SK-N-SH (cell line): Measurements from ENCODE around the gene PTBP1. TPM values are rescaled to one million over a fixed set of nuclear protein-coding genes. Genes with fewer than 3 reads are reported as not detected.
A peak's percentile ranks its signal among the peaks of the same experiment; 100 is the strongest.

Experiments used
- CTCF ChIA-PET: fragments of 300-600, 350-600 bp; formaldehyde crosslinking; extraction: SDS; loops from one replicate; lab custom pipeline; 2021; lab: Yijun Ruan, JAX
- POLR2A ChIA-PET: fragments of 350-600 bp; sonication (Branson Sonifier 250); formaldehyde crosslinking; extraction: SDS; loops from one replicate; lab custom pipeline; 2020; ENCODE audit warnings: antibody characterized with exemption, inconsistent platforms; lab: Yijun Ruan, JAX
- DNase-seq: peaks from one replicate; pipeline ENCODE4 v3.0.0; 2012
- H2AFZ ChIP-seq: fragments of 200-600 bp; sonication (generic); 2 replicates; pipeline ENCODE4 v1.8.1; 2016; ENCODE audit warnings: antibody characterized with exemption, mild to moderate bottlenecking, low read depth
- H3F3A ChIP-seq: fragments of 200-600 bp; sonication (generic); replicated peaks from 2 replicates; pipeline ENCODE3; 2016; ENCODE audit warnings: antibody characterized with exemption, mild to moderate bottlenecking; ENCODE audit not compliant: insufficient read depth
- H3K27ac ChIP-seq, 2 experiments: fragments of 200-500 bp in 1 of 2; fragments of 200-600 bp in 1 of 2; sonication (Bioruptor generic) in 1 of 2; sonication (generic), shearing (Covaris generic) in 1 of 2; 2 replicates each; pipeline versions ENCODE4 v1.5.1 to v1.6.1; 2014 to 2016; ENCODE audit warnings: low read depth in 2 of 2, inconsistent platforms in 1 of 2, low read length in 1 of 2, mild to moderate bottlenecking in 1 of 2, mixed read lengths in 1 of 2
- H3K27me3 ChIP-seq: fragments of 200-600 bp; sonication (generic), shearing (Covaris generic); 2 replicates; pipeline ENCODE4 v1.6.1; 2016; ENCODE audit warnings: mixed run types; ENCODE audit not compliant: insufficient read depth
- H3K36me3 ChIP-seq, 2 experiments: fragments of 200-500 bp in 1 of 2; fragments of 200-600 bp in 1 of 2; sonication (Bioruptor generic) in 1 of 2; sonication (generic) in 1 of 2; replicated peaks in 1 of 2; 2 replicates each; pipeline versions ENCODE3 to v1.5.1; 2014 to 2016; ENCODE audit warnings: low read length in 1 of 2, mild to moderate bottlenecking in 1 of 2; ENCODE audit not compliant: insufficient read depth in 2 of 2, control insufficient read depth in 1 of 2
- H3K4me1 ChIP-seq, 2 experiments: fragments of 200-500 bp in 1 of 2; fragments of 200-600 bp in 1 of 2; sonication (Bioruptor generic) in 1 of 2; sonication (generic), shearing (Covaris generic) in 1 of 2; 2 replicates each; pipeline versions ENCODE4 v1.5.1 to v1.6.1; 2014 to 2016; ENCODE audit warnings: low read depth in 1 of 2, low read length in 1 of 2, mixed run types in 1 of 2; ENCODE audit not compliant: insufficient read depth in 2 of 2, control insufficient read depth in 1 of 2
- H3K4me2 ChIP-seq: fragments of 200-600 bp; sonication (generic), shearing (Covaris generic); 2 replicates; pipeline ENCODE4 v1.6.1; 2017; ENCODE audit warnings: mixed run types
- H3K4me3 ChIP-seq, 2 experiments: fragments of 200-500 bp in 1 of 2; fragments of 200-600 bp in 1 of 2; sonication (Bioruptor generic) in 1 of 2; sonication (generic), shearing (Covaris generic) in 1 of 2; 2 replicates each; pipeline versions ENCODE4 v1.5.1 to v1.8.1; 2014 to 2016; ENCODE audit warnings: low read depth in 2 of 2, inconsistent platforms in 1 of 2, low read length in 1 of 2, mild to moderate bottlenecking in 1 of 2, mixed read lengths in 1 of 2, moderate library complexity in 1 of 2
- H3K79me2 ChIP-seq: fragments of 200-600 bp; sonication (generic); 2 replicates; pipeline ENCODE4 v1.8.1; 2017; ENCODE audit warnings: mild to moderate bottlenecking; ENCODE audit not compliant: insufficient read depth
- H3K9ac ChIP-seq: fragments of 200-600 bp; sonication (generic); 2 replicates; pipeline ENCODE4 v1.6.1; 2017; ENCODE audit warnings: mixed run types
- H3K9me2 ChIP-seq: fragments of 200-600 bp; sonication (generic); 2 replicates; pipeline ENCODE4 v1.6.1; 2017; ENCODE audit warnings: mixed run types
- H3K9me3 ChIP-seq: fragments of 200-600 bp; sonication (generic); 2 replicates; pipeline ENCODE4 v1.6.1; 2017; ENCODE audit warnings: mixed run types, mild to moderate bottlenecking, moderate library complexity
- H4K20me1 ChIP-seq: fragments of 200-600 bp; sonication (generic); 2 replicates; pipeline ENCODE4 v1.6.1; 2017; ENCODE audit warnings: mild to moderate bottlenecking, mixed run types; ENCODE audit not compliant: insufficient read depth
- CHD2 ChIP-seq: fragments of 150-350 bp; IDR thresholded peaks from 2 replicates; pipeline ENCODE4 v1.6.1; 2018; ENCODE audit warnings: low read length; ENCODE audit not compliant: partially characterized antibody
- ELF1 ChIP-seq: IDR thresholded peaks from 2 replicates; pipeline ENCODE4 v1.4.0; 2012
- EZH2phosphoT487 ChIP-seq: fragments of 200-600 bp; sonication (generic); IDR thresholded peaks from 2 replicates; pipeline ENCODE4 v1.6.1; 2017; ENCODE audit warnings: low read depth, mixed run types, mild to moderate bottlenecking, antibody characterized with exemption, moderate library complexity, borderline replicate concordance
- FOXJ3 ChIP-seq: sonication (generic); formaldehyde crosslinking; IDR thresholded peaks from 2 replicates; pipeline ENCODE4 v1.5.1; 2020; ENCODE audit warnings: mild to moderate bottlenecking, missing genetic modification reagents
- GATA2 ChIP-seq: sonication (generic); formaldehyde crosslinking; IDR thresholded peaks from 2 replicates; pipeline ENCODE4 v1.5.0; 2020; ENCODE audit warnings: mild to moderate bottlenecking, missing genetic modification reagents
- JUND ChIP-seq: IDR thresholded peaks from 2 replicates; pipeline ENCODE4 v1.4.0; 2012
- MEF2A ChIP-seq: IDR thresholded peaks from 2 replicates; pipeline ENCODE4 v1.4.0; 2012; ENCODE audit warnings: low read depth, borderline replicate concordance
- NRF1 ChIP-seq: IDR thresholded peaks from 2 replicates; pipeline ENCODE4 v1.6.1; 2012; ENCODE audit warnings: low read depth, mild to moderate bottlenecking, low read length
- POLR2AphosphoS5 ChIP-seq: IDR thresholded peaks from 2 replicates; pipeline ENCODE4 v1.6.1; 2012; ENCODE audit warnings: low read depth, low read length
- RXRA ChIP-seq: IDR thresholded peaks from 2 replicates; pipeline ENCODE4 v1.4.0; 2012; ENCODE audit warnings: low read depth, mild to moderate bottlenecking, borderline replicate concordance
- TCF12 ChIP-seq: IDR thresholded peaks from 2 replicates; pipeline ENCODE4 v1.4.0; 2012
- WGBS: methylation state at CpG from one replicate; pipeline ENCODE4 v1.1.6; 2017; ENCODE audit warnings: low lambda C conversion rate; 5-methylcytosine and 5-hydroxymethylcytosine counted together
- polyA plus RNA-seq, 3 experiments: library from polyadenylated mRNA; depleted of rRNA; stranded (reverse); fragments of >200 nt; gene quantifications; 2 replicates each; pipeline ENCODE4 v1.2.3, GENCODE V29; 2012
- TF ChIP-seq, protein P1 (sequence below): IDR thresholded peaks from 2 replicates; pipeline ENCODE4 v1.4.0; 2012; ENCODE audit warnings: low read depth, borderline replicate concordance
- TF ChIP-seq, protein P2 (sequence below): IDR thresholded peaks from 2 replicates; pipeline ENCODE4 v1.6.1; 2012; ENCODE audit warnings: mild to moderate bottlenecking, low read depth, low read length, moderate library complexity
- TF ChIP-seq, protein P3 (sequence below): IDR thresholded peaks from 2 replicates; pipeline ENCODE4 v1.4.0; 2012; ENCODE audit warnings: low read depth

PTBP1 gene
- polyA plus RNA-seq, 1 of the 3 experiments (the other 2 are of a cell fraction), result 243 TPM

DNA sequence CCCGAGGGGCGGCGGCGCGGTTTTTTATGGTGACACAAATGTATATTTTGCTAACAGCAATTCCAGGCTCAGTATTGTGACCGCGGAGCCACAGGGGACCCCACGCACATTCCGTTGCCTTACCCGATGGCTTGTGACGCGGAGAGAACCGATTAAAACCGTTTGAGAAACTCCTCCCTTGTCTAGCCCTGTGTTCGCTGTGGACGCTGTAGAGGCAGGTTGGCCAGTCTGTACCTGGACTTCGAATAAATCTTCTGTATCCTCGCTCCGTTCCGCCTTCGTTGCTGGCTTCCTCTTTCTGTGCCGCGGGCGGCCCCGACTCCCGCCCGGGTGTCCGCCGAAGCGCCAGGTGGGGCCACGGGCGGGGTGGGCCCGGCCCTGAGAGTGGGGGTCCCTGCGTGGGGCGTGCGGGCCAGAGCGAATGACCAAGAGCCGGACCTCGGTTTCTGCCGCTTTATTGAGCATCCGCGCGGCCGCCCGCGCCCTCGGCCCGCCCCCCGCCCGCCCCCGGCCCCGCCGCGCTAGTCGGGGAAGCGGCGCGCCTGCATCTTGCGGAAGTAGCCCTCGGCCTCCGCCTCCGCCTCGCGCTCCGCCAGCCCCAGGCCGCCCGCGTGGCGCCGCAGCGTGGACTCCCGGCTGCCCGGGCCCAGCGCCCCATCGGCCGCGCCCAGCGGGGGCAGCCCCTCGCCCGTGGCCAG lies 14.9 kb downstream of the PTBP1 start:
- peak; percentile 61 for DNase-seq
- Histone ChIP-seq H2AFZ (no peak overlapping the region), H3K27ac (no peak overlapping the region), H3K27me3 (no peaks in the 10 kb centered on the region), H3K9ac (no peak overlapping the region), H3K4me1 (no peaks in the 10 kb centered on the region), H4K20me1 (peaks cover 50% of the 10 kb centered on the region), H3K9me3 (no peaks in the 10 kb centered on the region), H3K79me2 (peaks cover 27% of the 10 kb centered on the region; the same call in 1 of the 2 replicates), H3K4me2 (no peak overlapping the region), H3K9me2 (no peaks in the 10 kb centered on the region), H3K4me3 (no peak overlapping the region), H3F3A (peaks cover 34% of the 10 kb centered on the region), H3K36me3 (peaks cover 36 to 43% of the 10 kb centered on the region in 2 experiments)
- TF ChIP-seq CHD2 (no peak), GATA2 (CRISPR knock-in tag) (no peak), TCF12 (no peak), EZH2phosphoT487 (no peak), POLR2AphosphoS5 (no peak), MEF2A (no peak), JUND (no peak), FOXJ3 (CRISPR knock-in tag) (no peak), ELF1 (no peak), NRF1 (no peak), RXRA (no peak)
- TF ChIP-seq, protein P1, sequence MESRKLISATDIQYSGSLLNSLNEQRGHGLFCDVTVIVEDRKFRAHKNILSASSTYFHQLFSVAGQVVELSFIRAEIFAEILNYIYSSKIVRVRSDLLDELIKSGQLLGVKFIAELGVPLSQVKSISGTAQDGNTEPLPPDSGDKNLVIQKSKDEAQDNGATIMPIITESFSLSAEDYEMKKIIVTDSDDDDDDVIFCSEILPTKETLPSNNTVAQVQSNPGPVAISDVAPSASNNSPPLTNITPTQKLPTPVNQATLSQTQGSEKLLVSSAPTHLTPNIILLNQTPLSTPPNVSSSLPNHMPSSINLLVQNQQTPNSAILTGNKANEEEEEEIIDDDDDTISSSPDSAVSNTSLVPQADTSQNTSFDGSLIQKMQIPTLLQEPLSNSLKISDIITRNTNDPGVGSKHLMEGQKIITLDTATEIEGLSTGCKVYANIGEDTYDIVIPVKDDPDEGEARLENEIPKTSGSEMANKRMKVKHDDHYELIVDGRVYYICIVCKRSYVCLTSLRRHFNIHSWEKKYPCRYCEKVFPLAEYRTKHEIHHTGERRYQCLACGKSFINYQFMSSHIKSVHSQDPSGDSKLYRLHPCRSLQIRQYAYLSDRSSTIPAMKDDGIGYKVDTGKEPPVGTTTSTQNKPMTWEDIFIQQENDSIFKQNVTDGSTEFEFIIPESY, result no peak
- TF ChIP-seq, protein P2, sequence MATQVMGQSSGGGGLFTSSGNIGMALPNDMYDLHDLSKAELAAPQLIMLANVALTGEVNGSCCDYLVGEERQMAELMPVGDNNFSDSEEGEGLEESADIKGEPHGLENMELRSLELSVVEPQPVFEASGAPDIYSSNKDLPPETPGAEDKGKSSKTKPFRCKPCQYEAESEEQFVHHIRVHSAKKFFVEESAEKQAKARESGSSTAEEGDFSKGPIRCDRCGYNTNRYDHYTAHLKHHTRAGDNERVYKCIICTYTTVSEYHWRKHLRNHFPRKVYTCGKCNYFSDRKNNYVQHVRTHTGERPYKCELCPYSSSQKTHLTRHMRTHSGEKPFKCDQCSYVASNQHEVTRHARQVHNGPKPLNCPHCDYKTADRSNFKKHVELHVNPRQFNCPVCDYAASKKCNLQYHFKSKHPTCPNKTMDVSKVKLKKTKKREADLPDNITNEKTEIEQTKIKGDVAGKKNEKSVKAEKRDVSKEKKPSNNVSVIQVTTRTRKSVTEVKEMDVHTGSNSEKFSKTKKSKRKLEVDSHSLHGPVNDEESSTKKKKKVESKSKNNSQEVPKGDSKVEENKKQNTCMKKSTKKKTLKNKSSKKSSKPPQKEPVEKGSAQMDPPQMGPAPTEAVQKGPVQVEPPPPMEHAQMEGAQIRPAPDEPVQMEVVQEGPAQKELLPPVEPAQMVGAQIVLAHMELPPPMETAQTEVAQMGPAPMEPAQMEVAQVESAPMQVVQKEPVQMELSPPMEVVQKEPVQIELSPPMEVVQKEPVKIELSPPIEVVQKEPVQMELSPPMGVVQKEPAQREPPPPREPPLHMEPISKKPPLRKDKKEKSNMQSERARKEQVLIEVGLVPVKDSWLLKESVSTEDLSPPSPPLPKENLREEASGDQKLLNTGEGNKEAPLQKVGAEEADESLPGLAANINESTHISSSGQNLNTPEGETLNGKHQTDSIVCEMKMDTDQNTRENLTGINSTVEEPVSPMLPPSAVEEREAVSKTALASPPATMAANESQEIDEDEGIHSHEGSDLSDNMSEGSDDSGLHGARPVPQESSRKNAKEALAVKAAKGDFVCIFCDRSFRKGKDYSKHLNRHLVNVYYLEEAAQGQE, result no peak
- TF ChIP-seq, protein P3, sequence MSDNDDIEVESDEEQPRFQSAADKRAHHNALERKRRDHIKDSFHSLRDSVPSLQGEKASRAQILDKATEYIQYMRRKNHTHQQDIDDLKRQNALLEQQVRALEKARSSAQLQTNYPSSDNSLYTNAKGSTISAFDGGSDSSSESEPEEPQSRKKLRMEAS, result no peak
- CTCF ChIA-PET, result interaction anchor here (1.3 kb wide), 1 partner anchor 11 kb away, joined by 5 read pairs; no protein-coding TSS in a partner anchor
- POLR2A ChIA-PET, result no interaction called here
- 97% methylated on average over 43 of the region's 80 CpGs for WGBS
